SH-SY5Y (cell line): ENCODE measurements around the gene TUBA4B.

Experiments
- GATA2 ChIP-seq: IDR thresholded peaks from 2 replicates; pipeline ENCODE4 v1.6.1; 2011; ENCODE audit warnings: mild to moderate bottlenecking, low read depth, low read length
- GATA3 ChIP-seq: IDR thresholded peaks from 2 replicates; pipeline ENCODE4 v1.6.1; 2011; ENCODE audit warnings: low read depth, mild to moderate bottlenecking, low read length, moderate library complexity

TUBA4B gene

GRCh38 chr2:219296631-219297391 is 43.8 kb downstream of the TUBA4B start:
- no peak for TF ChIP-seq GATA2
- TF ChIP-seq GATA3, result no peak

GRCh38 chr2:219297766-219298456 is 44.9 kb downstream of the TUBA4B start:
- TF ChIP-seq GATA2, result no peak
- no peak for TF ChIP-seq GATA3

- TF ChIP-seq GATA2 (no peak), GATA3 (no peak)
Observed at GRCh38 chr2:219298759-219299371, 45.8 kb downstream of the TUBA4B start.

- TF ChIP-seq GATA2, result no peak
- TF ChIP-seq GATA3, result no peak
Observed at GRCh38 chr2:219299372-219299760, 46.3 kb downstream of the TUBA4B start.

GRCh38 chr2:219300022-219300421 is 47.0 kb downstream of the TUBA4B start:
- TF ChIP-seq GATA2 (no peak), GATA3 (no peak)

DNA sequence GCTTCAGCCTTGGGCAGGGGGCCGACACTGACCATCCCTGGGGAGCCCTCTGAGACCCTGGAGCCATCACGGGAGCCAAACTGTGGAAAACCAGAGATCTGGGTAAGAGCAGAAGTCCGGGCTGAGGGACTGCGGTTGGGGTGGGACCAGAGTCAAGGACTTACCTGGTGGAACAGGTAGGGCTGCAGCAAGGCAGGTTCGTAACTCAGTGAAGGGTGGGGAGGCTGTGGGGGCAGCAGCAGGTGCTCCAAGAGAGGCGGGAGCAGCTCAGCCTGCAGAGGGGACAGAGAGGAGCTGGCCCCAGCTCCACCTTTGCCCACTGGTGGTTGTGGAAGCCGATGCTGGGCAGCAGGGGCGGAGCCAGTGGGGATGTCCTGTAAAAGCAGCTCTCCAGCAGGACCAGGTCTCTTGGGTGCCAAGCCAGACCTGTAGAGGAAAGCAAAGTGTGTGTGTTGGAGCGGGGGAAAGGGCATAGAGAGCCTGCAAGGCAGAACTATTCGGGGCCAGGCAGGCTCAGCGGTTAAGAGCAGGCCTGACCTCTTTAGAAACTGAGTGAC is 49.4 kb downstream of the TUBA4B start:
- TF ChIP-seq GATA2 (no peak), GATA3 (no peak)

DNA sequence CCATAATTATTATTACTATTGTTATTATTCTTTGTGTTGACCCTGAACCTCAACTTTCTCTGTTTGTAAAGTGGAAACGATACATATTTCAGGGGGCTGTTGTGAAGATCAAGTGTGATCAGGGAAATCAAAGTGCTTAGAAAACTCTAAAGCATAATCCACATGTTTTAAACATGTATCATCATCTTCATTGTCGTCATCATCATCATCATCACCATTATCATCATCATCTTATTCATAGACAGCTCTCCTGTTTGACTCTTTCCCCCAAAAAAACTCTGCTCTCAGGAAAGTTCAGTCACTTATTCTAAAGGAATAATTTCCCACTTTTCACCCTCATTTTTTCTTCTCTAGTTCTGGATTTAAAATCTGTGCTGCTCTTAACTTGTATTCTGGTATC is 51.2 kb downstream of the TUBA4B start:
- TF ChIP-seq GATA2 (no peak), GATA3 (no peak)

- TF ChIP-seq GATA2 (no peak), GATA3 (no peak)
Observed at GRCh38 chr2:219306047-219306446, 53.0 kb downstream of the TUBA4B start.

DNA sequence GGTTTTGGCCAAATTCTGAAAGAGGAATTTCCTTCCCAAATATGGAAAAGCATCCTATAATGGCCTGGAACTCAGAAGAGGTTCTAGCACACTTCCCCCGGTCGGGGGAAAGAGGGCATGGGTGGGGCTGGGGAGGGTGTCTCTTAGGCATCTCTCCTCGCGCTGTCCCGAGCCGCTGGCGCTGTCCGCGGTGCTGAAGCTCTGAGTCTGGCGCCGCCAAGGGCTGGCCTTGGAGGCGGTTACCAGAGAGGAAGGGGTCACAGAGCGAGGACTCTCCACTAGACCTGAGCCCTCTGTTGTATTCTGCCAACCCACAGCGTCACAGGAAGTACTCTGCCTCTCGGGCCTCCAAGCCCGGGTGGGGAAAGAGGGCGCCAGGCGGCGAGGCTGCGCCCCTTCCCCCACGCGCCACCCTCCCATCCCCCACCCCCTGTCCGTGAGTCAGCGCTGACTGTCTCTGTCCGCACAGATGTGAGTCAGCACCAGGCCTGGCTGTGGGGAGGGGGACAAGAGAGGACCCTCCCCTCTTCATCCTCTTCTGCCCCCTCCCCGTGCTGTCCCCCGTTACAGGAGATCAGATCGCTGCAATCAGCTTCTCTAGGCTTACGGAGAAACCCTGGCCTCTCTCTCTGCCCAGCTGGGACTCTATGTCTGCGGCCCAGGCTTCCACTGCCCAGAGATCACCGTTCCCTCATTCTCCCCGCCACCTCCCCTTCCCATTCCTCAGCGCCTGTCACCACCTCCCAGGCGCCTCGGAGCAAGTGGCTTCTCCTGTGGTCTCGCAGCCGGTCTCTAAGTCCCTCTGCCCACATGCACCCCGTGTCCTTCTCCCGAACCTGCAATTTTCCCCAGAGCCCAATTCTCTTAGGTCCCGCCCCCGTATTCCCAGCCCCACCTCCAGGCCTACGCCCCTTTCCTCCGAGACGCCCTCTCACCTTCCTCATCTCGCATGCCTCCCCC is 55.4 kb downstream of the TUBA4B start:
- TF ChIP-seq GATA3 (no peak), GATA2 (no peak)

- TF ChIP-seq GATA2, result no peak
Observed at GRCh38 chr2:219309278-219309677, 56.2 kb downstream of the TUBA4B start, which contains the start of gene PTPRN. TSS of gene PTPRN (minus strand) at chr2:219309401. CDS start at chr2:219309332, 69 bp downstream.

DNA sequence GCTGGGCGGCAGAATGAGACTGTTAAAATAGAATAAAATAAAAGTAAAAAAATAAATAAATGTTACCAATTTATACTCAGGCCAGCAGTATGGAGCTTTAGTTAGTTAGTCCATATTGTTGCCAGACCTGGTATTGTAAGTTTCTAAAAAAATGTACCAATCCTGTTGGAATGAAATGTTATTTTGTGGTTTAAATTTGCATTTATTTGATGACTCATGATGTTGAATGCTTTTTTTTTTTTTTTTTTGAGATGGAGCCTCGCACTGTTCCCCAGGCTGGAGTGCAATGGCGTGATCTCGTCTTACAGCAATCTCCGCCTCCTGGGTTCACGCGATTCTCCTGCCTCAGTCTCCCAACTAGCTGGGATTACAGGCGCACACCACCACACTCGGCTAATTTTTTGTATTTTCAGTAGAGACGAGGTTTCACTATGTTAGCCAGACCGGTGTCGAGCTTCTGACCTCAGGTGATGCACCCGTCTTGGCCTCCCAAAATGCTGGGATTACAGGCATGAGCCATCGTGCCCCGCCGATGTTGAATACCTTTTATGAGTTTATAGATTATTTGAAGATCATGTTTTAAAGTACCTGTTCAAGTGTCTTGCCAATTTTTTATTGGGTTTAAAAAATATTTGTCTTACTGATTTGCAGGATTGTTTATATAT is 61.9 kb downstream of the TUBA4B start:
- TF ChIP-seq GATA2 (no peak), GATA3 (no peak)
